Type B pancreatic cell (in vitro differentiated cells): ENCODE measurements around the gene NAA16. TPM values are rescaled to one million over a fixed set of nuclear protein-coding genes. Genes with fewer than 3 reads are reported as not detected.

Source experiments
- DNase-seq: peaks from one replicate; pipeline ENCODE4 v3.0.0; 2021; ENCODE audit warnings: mixed read lengths; ENCODE audit not compliant: unreplicated experiment; ENCODE audit errors: extremely low spot score
- H3K27ac Mint-ChIP-seq: 2 replicates; pipeline ENCODE4 v1.8.0; 2021; ENCODE audit warnings: mild to moderate bottlenecking, mixed read lengths
- H3K27me3 Mint-ChIP-seq: 2 replicates; pipeline ENCODE4 v1.8.0; 2021; ENCODE audit warnings: mixed read lengths
- H3K36me3 Mint-ChIP-seq: 2 replicates; pipeline ENCODE4 v1.8.0; 2021; ENCODE audit warnings: mixed read lengths
- H3K4me1 Mint-ChIP-seq: one replicate; pipeline ENCODE4 v1.8.0; 2021; ENCODE audit warnings: mixed read lengths; ENCODE audit not compliant: unreplicated experiment
- H3K4me3 Mint-ChIP-seq: 2 replicates; pipeline ENCODE4 v1.8.0; 2021; ENCODE audit warnings: mild to moderate bottlenecking, mixed read lengths
- H3K9me3 Mint-ChIP-seq: 2 replicates; pipeline ENCODE4 v1.8.0; 2021; ENCODE audit warnings: mixed read lengths
- CTCF ChIP-seq: fragments of 200-600 bp; sonication (generic); conservative IDR thresholded peaks from 2 replicates; pipeline ENCODE4 v1.5.0; 2021; ENCODE audit warnings: antibody characterized with exemption, mild to moderate bottlenecking
- total RNA-seq: library from RNA; stranded (reverse); gene quantifications from 2 replicates; pipeline ENCODE4 v1.2.1, GENCODE V29; 2021; ENCODE audit warnings: low replicate concordance

NAA16 gene
- total RNA-seq, 1 donor from 2014 or later, result 44.6 TPM

DNA sequence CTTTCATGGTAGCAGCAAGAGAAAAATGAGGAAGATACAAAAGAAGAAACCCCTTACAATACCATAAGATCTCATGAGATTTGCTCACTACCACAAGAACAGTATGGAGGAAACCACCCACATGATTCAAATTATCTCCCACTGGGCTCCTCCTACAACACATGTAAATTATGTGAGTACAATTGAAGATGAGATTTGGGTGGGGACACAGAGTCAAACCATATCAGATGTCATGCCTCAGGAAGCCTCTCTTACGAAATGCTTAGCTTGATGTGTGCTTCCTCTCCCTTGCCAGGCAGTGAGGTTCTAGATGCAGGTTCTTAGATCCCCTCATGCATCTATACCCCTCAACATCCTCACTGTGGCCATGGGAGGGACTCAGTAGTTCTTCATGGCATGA, 83.1 kb downstream of the NAA16 start:
- DNase-seq, result no peak
- Mint-ChIP-seq H3K4me3 (no peak overlapping the region), H3K4me1 (no peaks in the 10 kb centered on the region), H3K9me3 (peaks cover 4% of the 10 kb centered on the region), H3K27ac (no peak overlapping the region), H3K36me3 (no peaks in the 10 kb centered on the region), H3K27me3 (peaks cover 5% of the 10 kb centered on the region)
- TF ChIP-seq CTCF, result no peak

- Mint-ChIP-seq H3K4me3 (no peak overlapping the region), H3K27ac (no peak overlapping the region)
Observed at GRCh38 chr13:41398494-41399170, 87.6 kb downstream of the NAA16 start.

DNA sequence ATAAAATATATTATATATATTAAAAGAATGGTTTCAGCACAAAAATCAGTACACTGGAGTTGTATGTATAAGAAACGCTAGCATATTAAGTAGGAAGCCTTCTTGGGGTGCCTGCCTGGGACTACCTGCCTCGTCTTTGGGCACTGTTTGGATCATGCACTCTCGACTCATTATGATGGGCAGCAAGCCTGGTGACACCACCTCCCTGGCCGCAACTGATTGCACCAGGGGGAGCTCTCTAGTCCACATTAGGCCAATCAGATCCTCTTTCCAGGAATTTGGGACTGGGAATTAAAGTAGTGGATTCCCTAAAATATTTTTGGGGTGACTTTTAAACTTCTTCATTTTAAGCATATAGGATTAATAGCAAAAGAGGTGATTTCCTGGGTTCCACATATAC, 90.3 kb downstream of the NAA16 start:
- H3K4me3 Mint-ChIP-seq, result no peak overlapping the region
- peak; percentile 31 for TF ChIP-seq CTCF
- DNase-seq, result no peak
- no peaks in the 10 kb centered on the region for H3K36me3 Mint-ChIP-seq
- H3K9me3 Mint-ChIP-seq, result no peaks in the 10 kb centered on the region
- no peaks in the 10 kb centered on the region for H3K27me3 Mint-ChIP-seq
- H3K27ac Mint-ChIP-seq, result no peak overlapping the region
- H3K4me1 Mint-ChIP-seq, result peaks cover 11% of the 10 kb centered on the region

More at GRCh38 chr13:41398494-41399170, 87.6 kb downstream of the NAA16 start:
- Mint-ChIP-seq H3K27me3 (peaks cover 4% of the 10 kb centered on the region), H3K9me3 (peaks cover 3% of the 10 kb centered on the region), H3K36me3 (no peaks in the 10 kb centered on the region), H3K4me1 (no peaks in the 10 kb centered on the region)
- DNase-seq, result no peak
- TF ChIP-seq CTCF, result no peak

GRCh38 chr13:41402691-41403511, 91.8 kb downstream of the NAA16 start:
- Mint-ChIP-seq H3K27me3 (no peaks in the 10 kb centered on the region), H3K36me3 (no peaks in the 10 kb centered on the region), H3K27ac (no peak overlapping the region), H3K4me3 (no peak overlapping the region), H3K9me3 (no peaks in the 10 kb centered on the region), H3K4me1 (peaks cover 11% of the 10 kb centered on the region)
- no peak for DNase-seq
- TF ChIP-seq CTCF, result no peak

GRCh38 chr13:41403983-41404382, 92.9 kb downstream of the NAA16 start:
- H3K27ac Mint-ChIP-seq, result no peak overlapping the region
- TF ChIP-seq CTCF, result no peak
- no peaks in the 10 kb centered on the region for H3K9me3 Mint-ChIP-seq
- H3K4me3 Mint-ChIP-seq, result no peak overlapping the region
- no peak for DNase-seq
- H3K27me3 Mint-ChIP-seq, result no peaks in the 10 kb centered on the region
- no peaks in the 10 kb centered on the region for H3K36me3 Mint-ChIP-seq
- peaks cover 11% of the 10 kb centered on the region for H3K4me1 Mint-ChIP-seq
